Caki2 (cell line): Measurements from ENCODE around the gene HSBP1L1. TPM values are rescaled to one million over a fixed set of nuclear protein-coding genes. Genes with fewer than 3 reads are reported as not detected.
A peak's percentile ranks its signal among the peaks of the same experiment; 100 is the strongest.

Experiments
- DNase-seq: peaks from one replicate; pipeline ENCODE4 v3.0.0-alpha.2; 2015; ENCODE audit warnings: low read depth
- in situ Hi-C: cut with HindIII; loops from 2 replicates; pipeline ENCODE4 v1.10.0; 2016; ENCODE audit warnings: low sequenced_read_pairs, low pct_unique_long_range_greater_than_20kb, mixed read lengths
- total RNA-seq: library from RNA; depleted of rRNA; stranded (reverse); fragments of >200 nt; shearing (Covaris generic); gene quantifications from 2 replicates; pipeline ENCODE4 v1.2.3, GENCODE V29; 2014; ENCODE audit warnings: low replicate concordance; rRNA removed

HSBP1L1 gene
- total RNA-seq, result 7.7 and 20.6 TPM in 2 replicates

DNA sequence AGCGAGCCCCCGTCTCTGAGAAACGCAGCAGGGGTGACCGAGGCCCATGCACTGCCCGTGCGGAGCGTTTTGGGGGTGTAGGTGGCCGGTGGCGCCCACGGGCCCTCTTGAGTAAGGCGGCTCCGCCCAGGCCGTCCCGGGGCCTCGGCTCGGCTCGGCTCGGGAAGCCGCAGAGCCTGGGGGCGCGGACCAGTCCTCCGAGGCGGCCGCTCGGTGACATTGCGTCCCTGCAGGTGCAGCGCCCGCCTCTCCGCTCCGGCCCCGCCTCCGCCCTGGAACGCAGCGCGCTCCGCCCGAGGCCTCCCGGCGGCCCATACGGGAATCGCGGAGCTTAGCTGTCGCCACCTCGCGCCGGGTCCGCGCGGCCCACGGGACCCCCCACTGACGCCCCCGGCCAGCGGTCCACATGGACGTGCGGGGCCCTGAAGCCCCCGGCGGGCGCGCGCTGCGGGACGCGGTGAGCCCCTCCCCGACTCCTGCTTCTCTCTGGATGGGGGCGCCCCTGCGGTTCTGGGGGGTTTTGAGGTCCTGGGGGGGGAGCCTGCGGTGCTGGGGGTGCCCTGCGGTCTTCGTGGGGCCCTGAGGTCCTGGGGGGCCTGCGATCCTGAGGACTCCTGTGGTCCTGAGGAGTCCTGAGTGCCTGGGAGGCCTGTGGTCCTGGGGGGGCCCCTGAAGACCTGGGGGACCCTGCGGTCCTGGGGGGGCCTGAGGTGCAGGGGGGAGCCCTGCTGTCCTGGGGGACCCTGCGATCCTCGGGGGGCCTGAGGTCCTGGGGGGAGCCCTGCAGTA lies at the start of gene HSBP1L1:
TSS of gene HSBP1L1 (plus strand) at position 314 of the 789 bp plus-strand sequence. CDS start at position 407, 93 bp downstream.
- DNase-seq, result peak; percentile 37

GRCh38 chr18:79915161-79916127 lies 49.0 kb upstream of the HSBP1L1 start:
- DNase-seq, result no peak
- in situ Hi-C loops, result no loop called here

More for the DNA sequence above, at the start of gene HSBP1L1:
- in situ Hi-C loops, result no loop called here

- in situ Hi-C loops, result no loop called here
- no peak for DNase-seq
These were observed 48.3 kb upstream of the HSBP1L1 start for GRCh38 chr18:79916128-79916494.

DNA sequence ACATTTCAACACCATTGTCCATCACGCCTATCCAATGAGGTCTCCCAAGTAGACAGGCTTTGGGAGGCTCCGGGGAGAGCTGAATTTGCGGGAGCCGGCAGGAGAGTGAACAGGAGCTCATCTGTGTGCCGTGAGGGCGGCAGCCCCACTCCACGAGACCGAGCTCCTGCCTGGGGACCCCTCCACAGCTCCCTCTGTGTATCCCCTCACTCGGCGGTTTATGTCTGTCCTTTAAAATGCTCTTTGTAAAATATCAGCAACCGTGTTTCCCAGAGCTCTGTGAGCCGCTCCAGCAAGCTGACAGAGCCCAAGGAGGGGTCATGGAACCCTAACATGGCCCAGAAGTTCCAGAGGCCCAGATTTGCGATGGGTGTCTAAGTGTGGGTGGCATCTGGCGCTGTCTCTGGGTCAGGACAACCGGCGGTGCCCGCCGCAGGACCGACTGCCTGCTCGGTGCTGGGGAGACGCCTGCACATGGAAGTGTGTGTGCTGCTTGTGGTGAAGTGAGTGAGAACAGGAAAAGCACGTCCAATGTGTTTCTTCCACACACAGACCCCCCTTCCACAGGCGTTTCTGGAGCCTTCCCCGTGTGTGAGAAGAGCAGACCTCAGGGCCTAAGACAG lies 47.8 kb upstream of the HSBP1L1 start:
- DNase-seq, result no peak
- in situ Hi-C loops, result no loop called here

DNA sequence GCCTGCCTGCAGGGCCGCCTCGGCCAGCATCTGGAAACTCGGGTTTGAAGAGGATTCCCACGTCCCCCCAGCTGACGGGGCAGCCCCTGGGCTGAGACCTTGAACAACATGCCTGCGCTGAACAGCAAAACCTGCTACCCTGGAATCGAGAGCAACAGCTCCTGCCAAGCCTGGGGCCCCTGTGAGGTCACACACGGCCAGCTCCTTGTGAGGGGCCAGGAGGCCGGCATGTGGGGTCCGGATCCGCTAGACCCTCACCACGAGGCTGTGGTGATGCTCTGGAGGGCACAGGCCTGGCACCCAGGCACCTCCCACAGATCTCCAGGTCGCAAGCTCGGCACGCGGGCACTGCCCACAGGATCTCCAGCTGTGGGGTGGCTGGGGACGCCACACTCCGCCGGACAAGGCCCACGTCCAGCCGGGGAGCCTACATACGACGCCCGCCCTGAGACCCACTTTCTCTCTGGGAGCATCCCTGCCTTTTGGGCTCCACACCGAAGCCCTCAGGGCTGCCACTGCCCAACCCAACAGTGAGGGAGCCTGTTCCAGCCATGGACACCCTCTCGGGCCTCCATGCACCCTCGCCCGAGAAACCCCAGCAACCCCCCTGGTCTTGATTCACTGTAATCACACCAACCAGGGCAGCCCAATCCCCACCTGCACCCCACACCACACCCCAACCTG lies 47.1 kb upstream of the HSBP1L1 start:
- in situ Hi-C loops, result no loop called here
- DNase-seq, result no peak

- in situ Hi-C loops, result no loop called here
- DNase-seq, result no peak
These were observed 46.4 kb upstream of the HSBP1L1 start for GRCh38 chr18:79917853-79918614.

- in situ Hi-C loops, result no loop called here
- DNase-seq, result no peak
These were observed 45.8 kb upstream of the HSBP1L1 start for GRCh38 chr18:79918615-79919011.

DNA sequence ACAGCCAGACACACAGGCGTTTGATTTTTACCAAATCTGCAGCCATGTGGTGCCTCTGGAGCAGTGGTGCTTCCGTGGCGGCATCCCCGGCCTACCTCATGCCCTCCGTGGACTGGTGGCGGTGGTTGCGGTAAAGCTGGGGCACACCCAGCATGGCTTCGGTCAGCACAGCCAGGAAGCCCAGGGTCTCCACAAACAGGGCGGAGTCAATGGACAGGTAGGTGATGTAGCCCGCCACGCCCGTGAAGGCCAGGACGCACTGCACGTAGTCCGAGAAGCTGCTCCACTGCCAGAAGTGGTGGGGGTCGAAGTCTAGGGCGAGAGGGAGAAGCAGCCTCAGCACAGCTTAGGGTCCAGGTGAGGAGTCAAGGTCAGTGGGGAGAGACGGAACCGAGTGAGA lies 45.4 kb upstream of the HSBP1L1 start:
- DNase-seq, result no peak
- in situ Hi-C loops, result no loop called here

DNA sequence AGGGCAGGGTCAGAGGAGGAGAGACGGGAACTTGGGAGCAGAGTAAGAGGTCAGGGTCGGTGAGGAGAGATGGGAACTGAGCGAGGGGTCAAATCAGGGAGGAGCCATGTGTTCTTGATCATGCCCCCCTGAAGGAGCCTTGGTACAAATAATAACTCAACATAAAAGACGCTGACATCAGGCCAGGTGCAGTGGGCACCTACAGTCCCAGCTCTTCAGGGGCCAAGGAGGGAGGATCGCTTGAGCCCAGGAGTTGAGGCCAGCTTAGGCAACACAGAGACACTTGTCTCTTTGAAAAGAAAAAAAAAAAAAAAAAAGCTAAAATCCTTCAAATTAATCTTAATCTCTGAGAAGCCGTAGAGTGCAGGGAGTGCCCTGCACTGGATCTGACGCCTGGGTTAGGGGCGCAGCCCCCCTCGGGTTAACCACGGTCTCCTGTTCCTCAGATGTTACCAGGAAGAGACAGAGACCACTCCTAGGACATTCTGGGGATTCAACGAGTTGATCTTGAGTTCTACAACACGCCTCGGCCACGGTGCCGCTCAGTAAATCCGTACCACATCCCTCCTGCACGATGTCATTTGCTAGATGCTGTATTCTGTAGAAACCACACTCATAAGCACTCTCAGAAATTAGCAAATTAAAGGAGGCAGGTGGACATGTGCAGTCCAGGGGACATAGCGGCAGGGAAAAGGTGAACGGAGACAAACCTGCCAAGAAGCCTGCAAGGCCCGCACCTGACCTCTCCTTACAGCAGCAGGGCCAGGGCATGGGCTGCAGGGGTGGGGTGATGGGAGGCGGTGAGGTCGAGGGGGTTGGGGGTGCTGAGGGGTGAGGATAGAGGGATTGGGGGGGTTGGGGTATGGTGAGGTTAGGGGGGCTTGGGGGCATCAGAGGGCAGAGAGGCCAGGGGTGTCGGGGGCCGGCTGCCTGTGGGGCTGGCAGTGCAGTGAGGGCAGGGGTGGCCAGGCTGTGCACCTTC lies 42.2 kb upstream of the HSBP1L1 start:
- in situ Hi-C loops, result no loop called here
- no peak for DNase-seq

- in situ Hi-C loops, result no loop called here
- no peak for DNase-seq
These were observed 41.5 kb upstream of the HSBP1L1 start for GRCh38 chr18:79922971-79923411.

DNA sequence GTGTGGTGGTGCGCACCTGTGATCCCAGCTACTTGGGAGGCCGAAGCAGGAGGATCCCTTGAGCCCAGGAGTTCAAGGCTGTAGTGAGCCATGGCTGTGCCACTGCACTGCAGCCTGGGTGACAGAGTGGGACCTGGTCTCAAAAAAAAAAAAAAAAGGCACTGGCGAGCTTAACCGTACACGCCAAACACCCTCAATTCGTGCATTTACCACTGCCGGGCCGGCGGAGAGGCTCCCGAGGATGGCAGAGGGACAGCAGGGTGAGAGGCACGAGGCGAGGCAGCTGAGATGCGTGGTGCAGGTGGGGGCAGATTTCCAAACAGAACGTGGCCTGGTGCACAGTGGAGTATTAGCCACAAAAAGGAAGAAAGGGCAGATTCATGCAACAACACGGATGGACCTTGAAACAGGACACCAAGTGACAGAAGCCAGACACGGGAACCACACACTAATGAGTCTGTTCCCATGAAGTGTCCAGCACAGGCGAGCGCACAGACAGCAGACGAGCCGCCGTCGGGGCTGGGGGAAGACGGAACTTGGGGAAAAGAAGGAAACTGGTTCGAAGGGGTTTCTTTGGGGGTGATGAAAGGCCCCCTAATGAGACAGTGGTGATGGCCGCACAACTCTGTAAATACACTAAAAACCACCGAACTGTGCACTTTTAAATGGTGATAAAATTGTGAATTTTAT lies 40.4 kb upstream of the HSBP1L1 start:
- in situ Hi-C loops, result no loop called here
- DNase-seq, result no peak

- in situ Hi-C loops, result no loop called here
- DNase-seq, result no peak
These were observed 39.4 kb upstream of the HSBP1L1 start for GRCh38 chr18:79924814-79925731.

- no peak for DNase-seq
- in situ Hi-C loops, result no loop called here
These were observed 38.1 kb upstream of the HSBP1L1 start for GRCh38 chr18:79926306-79926705.

DNA sequence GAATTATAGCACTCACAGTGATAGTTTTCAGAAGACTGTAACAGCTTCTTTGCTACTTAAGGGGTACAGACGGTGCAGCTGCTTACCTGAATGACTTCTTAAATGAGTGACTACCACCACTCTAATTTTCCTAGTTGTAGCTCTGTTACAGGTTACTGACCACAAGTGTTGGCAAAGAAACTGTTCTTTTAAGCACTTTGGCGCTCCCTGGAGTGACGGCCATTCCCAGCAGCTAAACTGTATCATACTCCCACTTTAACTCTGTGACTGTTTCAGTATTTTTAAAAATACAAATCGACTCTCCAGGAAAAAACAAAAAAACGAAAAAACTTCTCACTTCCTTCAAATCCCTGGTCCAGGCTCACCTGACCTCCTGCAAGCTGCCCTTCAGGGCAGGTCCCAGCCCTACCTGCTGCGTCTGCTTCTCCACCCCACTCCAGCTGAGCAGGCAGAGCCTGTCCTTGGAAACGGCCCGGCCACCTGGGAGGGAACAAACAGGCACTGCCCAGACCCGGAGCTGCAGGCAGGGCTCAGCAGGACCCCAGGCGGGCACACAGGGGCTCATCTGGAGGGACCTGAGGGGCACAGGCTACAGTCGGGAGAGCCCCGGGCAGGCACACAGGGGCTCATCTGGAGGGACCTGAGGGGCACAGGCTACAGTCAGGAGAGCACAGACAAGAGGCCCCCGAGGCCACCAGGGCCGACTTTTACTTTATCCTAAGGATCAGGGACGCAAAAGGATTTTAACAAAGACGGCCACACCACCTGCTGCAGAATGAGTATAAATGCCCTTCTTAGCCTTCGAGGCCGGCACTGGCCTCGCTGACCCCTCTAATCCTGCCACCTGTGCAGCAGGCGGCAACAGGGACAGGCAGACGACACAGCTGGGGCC lies 37.5 kb upstream of the HSBP1L1 start:
- DNase-seq, result no peak
- in situ Hi-C loops, result no loop called here
